OCI-LY7 (cell line): ENCODE measurements around the gene GPRIN1. TPM values are rescaled to one million over a fixed set of nuclear protein-coding genes. Genes with fewer than 3 reads are reported as not detected.

Experiments
- BruUV-seq: library from RNA; stranded (reverse); fragments of 400-500 nt; replicated peaks from 2 replicates; lab custom pipeline; 2021; lab: Mats Ljungman, UMichigan
- CTCF ChIA-PET: fragments of 300-600 bp; sonication (Branson Sonifier 250); formaldehyde crosslinking; loops from one replicate; lab custom pipeline; 2022; ENCODE audit warnings: antibody characterized with exemption; ENCODE audit not compliant: unreplicated experiment; lab: Charles Lee
- POLR2A ChIA-PET: fragments of 300-600 bp; sonication (Branson Sonifier 250); formaldehyde crosslinking; loops from one replicate; lab custom pipeline; 2022; ENCODE audit warnings: antibody characterized with exemption; lab: Charles Lee
- DNase-seq: peaks from one replicate; pipeline ENCODE4 v3.0.0-alpha.2; 2015; ENCODE audit warnings: low spot score
- H2AFZ ChIP-seq: fragments of 200-600 bp; sonication (generic), shearing (Covaris generic); 2 replicates; pipeline ENCODE4 v1.6.1; 2014; ENCODE audit warnings: mild to moderate bottlenecking, antibody characterized with exemption, low read length, moderate library complexity
- H3K27ac ChIP-seq: fragments of 200-600 bp; sonication (generic); 2 replicates; pipeline ENCODE4 v1.5.1; 2014; ENCODE audit warnings: mixed run types, low read depth, mild to moderate bottlenecking, moderate library complexity, low read length, inconsistent platforms; ENCODE audit not compliant: poor library complexity, severe bottlenecking
- H3K36me3 ChIP-seq: fragments of 200-600 bp; sonication (generic); 2 replicates; pipeline ENCODE4 v1.6.1; 2014; ENCODE audit warnings: mild to moderate bottlenecking, antibody characterized with exemption, low read length, moderate library complexity, mixed read lengths; ENCODE audit not compliant: insufficient read depth
- H3K4me1 ChIP-seq: fragments of 200-600 bp; sonication (generic); 2 replicates; pipeline ENCODE4 v1.5.1; 2014; ENCODE audit warnings: mild to moderate bottlenecking, low read length; ENCODE audit not compliant: insufficient read depth, poor library complexity, severe bottlenecking
- H3K4me2 ChIP-seq: fragments of 200-600 bp; sonication (generic); 2 replicates; pipeline ENCODE4 v1.6.1; 2014; ENCODE audit warnings: mild to moderate bottlenecking, low read length
- H3K4me3 ChIP-seq: fragments of 200-600 bp; sonication (generic); 2 replicates; pipeline ENCODE4 v1.5.1; 2014; ENCODE audit warnings: mild to moderate bottlenecking, low read depth, low read length; ENCODE audit not compliant: poor library complexity, severe bottlenecking
- H3K79me2 ChIP-seq: fragments of 200-600 bp; sonication (generic); 2 replicates; pipeline ENCODE4 v1.6.1; 2016; ENCODE audit warnings: low read depth, mild to moderate bottlenecking, low read length, moderate library complexity, mixed read lengths; ENCODE audit not compliant: insufficient read depth
- H3K9me2 ChIP-seq: fragments of 200-600 bp; sonication (generic); 2 replicates; pipeline ENCODE4 v1.6.1; 2016; ENCODE audit warnings: mild to moderate bottlenecking, low read length, mixed read lengths; ENCODE audit not compliant: insufficient read depth
- H3K9me3 ChIP-seq: fragments of 200-600 bp; sonication (generic); 2 replicates; pipeline ENCODE4 v1.6.1; 2014; ENCODE audit warnings: mild to moderate bottlenecking, mixed run types, low read length, mixed read lengths
- H4K20me1 ChIP-seq: fragments of 200-600 bp; sonication (generic); 2 replicates; pipeline ENCODE4 v1.6.1; 2014; ENCODE audit warnings: mild to moderate bottlenecking, antibody characterized with exemption, low read length, moderate library complexity, mixed read lengths; ENCODE audit not compliant: insufficient read depth
- CTCF ChIP-seq: fragments of 200-600 bp; sonication (generic); conservative IDR thresholded peaks from 2 replicates; pipeline ENCODE4 v1.5.1; 2014; ENCODE audit warnings: mild to moderate bottlenecking, antibody characterized with exemption, low read length, moderate library complexity, mixed read lengths
- EZH2phosphoT487 ChIP-seq: fragments of 200-600 bp; sonication (generic); IDR thresholded peaks from 2 replicates; pipeline ENCODE4 v1.6.1; 2018; ENCODE audit warnings: low read depth, borderline replicate concordance, mild to moderate bottlenecking, mixed run types, antibody characterized with exemption, low read length, moderate library complexity, mixed read lengths
- intact Hi-C: fragments of 100-400 bp; cut with micrococcal nuclease; formaldehyde crosslinking; loops from one replicate; pipeline ENCODE4 v1.10.0; 2022; ENCODE audit not compliant: unreplicated experiment
- total RNA-seq, 2 experiments: library from RNA; depleted of rRNA in 1 of 2; stranded (reverse); fragments of >200 nt in 1 of 2; shearing (Covaris generic) in 1 of 2; gene quantifications; 2 replicates each; pipeline ENCODE4 v1.2.3, GENCODE V29; 2014 to 2022

Gene GPRIN1
- total RNA-seq, 2 experiments from 2014 or later: 3.8 to 5.3 TPM

- intact Hi-C loops: loop anchor here (1.0 kb wide), 1 partner anchor 17 kb away; the partner anchor contains the start of gene TSPAN17
- H3K9me3 ChIP-seq: no peaks in the 10 kb centered on the region
- POLR2A ChIA-PET: interaction anchor here (0.6 to 1.6 kb wide), 11 partner anchors 8 to 561 kb away, joined by 3 to 8 read pairs (median 4); partner anchors contain the start of gene TSPAN17
- peaks cover 66% of the 10 kb centered on the region for H3K4me1 ChIP-seq
- H3K9me2 ChIP-seq: no peaks in the 10 kb centered on the region
- CTCF ChIA-PET: interaction anchor here (1.0 kb wide), 1 partner anchor 31 kb away, joined by 4 read pairs; no protein-coding TSS in a partner anchor
- TF ChIP-seq CTCF (0 out of 2 replicates have a peak, but pooled peaks have one; percentile 23), EZH2phosphoT487 (no peak)
- no peaks in the 10 kb centered on the region for H4K20me1 ChIP-seq
- no peaks in the 10 kb centered on the region for H3K36me3 ChIP-seq
- H2AFZ ChIP-seq: peak within 1 kb of the TSS; percentile 97
- peak within 1 kb of the TSS; percentile 47 for H3K27ac ChIP-seq
- BruUV-seq: no TSS peak
- peak; percentile 84 for DNase-seq
- peak within 1 kb of the TSS; percentile 99 for H3K4me2 ChIP-seq
- peak within 1 kb of the TSS; percentile 72 for H3K4me3 ChIP-seq
- no peaks in the 10 kb centered on the region; the same call in 1 of the 2 replicates for H3K79me2 ChIP-seq
Measured at GRCh38 chr5:176629853-176630680, 20.1 kb upstream of the GPRIN1 start, which contains the start of the genes EIF4E1B and SNCB. TSS of gene EIF4E1B (plus strand) at chr5:176630675. CDS start at chr5:176642788, 12,113 bp downstream. TSS of gene SNCB (minus strand) at chr5:176630534. CDS start at chr5:176629654, 880 bp downstream.

DNA sequence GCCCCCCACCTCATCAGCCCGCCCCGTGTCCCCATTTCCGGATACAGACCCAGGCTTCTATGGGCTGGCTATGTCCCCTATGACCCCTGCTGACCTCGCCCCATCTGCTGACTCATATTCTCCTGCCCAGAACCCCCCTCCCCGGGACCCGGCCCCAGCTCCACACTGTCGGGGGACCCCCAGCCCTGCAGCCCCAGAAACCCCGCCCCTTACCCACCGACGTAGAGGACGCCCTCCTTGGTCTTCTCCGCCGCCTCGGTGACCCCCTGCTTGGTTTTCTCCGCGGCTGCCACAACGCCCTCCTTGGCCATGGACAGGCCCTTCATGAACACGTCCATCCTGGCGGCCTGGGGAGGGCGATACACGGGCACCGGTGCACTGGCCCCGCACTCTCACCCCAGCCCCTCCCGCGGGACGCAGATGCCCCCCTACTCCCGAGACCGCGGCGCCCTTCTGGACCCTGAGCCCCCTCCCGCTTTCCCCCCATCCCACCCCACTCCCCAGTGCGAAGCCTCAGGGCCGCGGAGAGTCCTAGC is 19.4 kb upstream of the GPRIN1 start:
- no peak overlapping the region for H3K27ac ChIP-seq
- no TSS peak for BruUV-seq
- TF ChIP-seq EZH2phosphoT487 (no peak), CTCF (no peak)
- H3K4me1 ChIP-seq: peaks cover 60% of the 10 kb centered on the region
- H3K9me3 ChIP-seq: no peaks in the 10 kb centered on the region
- no peak for DNase-seq
- peak overlapping the region; percentile 99 for H3K4me2 ChIP-seq
- ChIA-PET CTCF (no interaction called here), POLR2A (interaction anchor here (1.1 to 1.6 kb wide), 5 partner anchors 7 to 59 kb away, joined by 3 to 8 read pairs (median 4); partner anchors contain the start of gene TSPAN17)
- intact Hi-C loops: no loop called here
- H3K36me3 ChIP-seq: no peaks in the 10 kb centered on the region
- peak overlapping the region; percentile 72 for H3K4me3 ChIP-seq
- no peaks in the 10 kb centered on the region for H3K9me2 ChIP-seq
- no peaks in the 10 kb centered on the region for H4K20me1 ChIP-seq
- no peaks in the 10 kb centered on the region; the same call in 1 of the 2 replicates for H3K79me2 ChIP-seq
- no peak overlapping the region for H2AFZ ChIP-seq
